Measurements from ENCODE around the gene LEF1.
"Not testable (repeated sequence)": the region's sequence is repeated elsewhere in the genome, so short reads cannot be mapped to it uniquely, and the experiment has no call there.

The LEF1 gene

GRCh38 chr4:108030332-108030731, 138.4 kb downstream of the LEF1 start:
- peak in 4 of 5 donors; percentile 47 to 77 (median 56) for DNase-seq

GRCh38 chr4:108029731-108030130, 139.0 kb downstream of the LEF1 start:
- DNase-seq, result no peak

- DNase-seq, result peak in 1 of 5 donors; percentile 46
These were observed 139.6 kb downstream of the LEF1 start for GRCh38 chr4:108029016-108029720.

- DNase-seq, result no peak
These were observed 143.9 kb downstream of the LEF1 start for GRCh38 chr4:108024878-108025165.

GRCh38 chr4:108024085-108024877, 144.5 kb downstream of the LEF1 start:
- DNase-seq, result no peak

- DNase-seq, result no peak
These were observed 149.9 kb downstream of the LEF1 start for GRCh38 chr4:108018884-108019187.

GRCh38 chr4:108018040-108018883, 150.5 kb downstream of the LEF1 start:
- peak; percentile 49 to 84 (median 70) for DNase-seq

- DNase-seq, result no peak
These were observed 154.8 kb downstream of the LEF1 start for GRCh38 chr4:108013955-108014354.

- DNase-seq, result no peak
These were observed 155.4 kb downstream of the LEF1 start for GRCh38 chr4:108013327-108013726.

GRCh38 chr4:108012382-108012781, 156.3 kb downstream of the LEF1 start:
- DNase-seq, result not testable (repeated sequence)

- no peak for DNase-seq
These were observed 158.6 kb downstream of the LEF1 start for GRCh38 chr4:108010167-108010566.

- no peak for DNase-seq
These were observed 160.0 kb downstream of the LEF1 start for GRCh38 chr4:108008721-108009120.

- no peak for DNase-seq
These were observed 160.7 kb downstream of the LEF1 start for GRCh38 chr4:108007984-108008383.

GRCh38 chr4:108006361-108006760, 162.4 kb downstream of the LEF1 start:
- DNase-seq, result no peak

- DNase-seq, result no peak
These were observed 162.9 kb downstream of the LEF1 start for GRCh38 chr4:108005807-108006206.

GRCh38 chr4:108004646-108005045, 164.1 kb downstream of the LEF1 start:
- DNase-seq, result no peak

GRCh38 chr4:108003982-108004515, 164.7 kb downstream of the LEF1 start:
- no peak for DNase-seq

GRCh38 chr4:108001540-108002135, 167.1 kb downstream of the LEF1 start:
- no peak for DNase-seq

- no peak for DNase-seq
These were observed 168.7 kb downstream of the LEF1 start for GRCh38 chr4:107999932-108000539.

- DNase-seq, result no peak
These were observed 170.9 kb downstream of the LEF1 start for GRCh38 chr4:107997794-107998193.

All from T-helper 1 cell (primary cell).